ENCODE results near the gene TAOK2. TPM values are rescaled to one million over a fixed set of nuclear protein-coding genes. Genes with fewer than 3 reads are reported as not detected.

The TAOK2 gene
- polyA plus RNA-seq, 2 of the 4 experiments (the other 2 are of a cell fraction), result 13.7 to 30.8 TPM

DNA sequence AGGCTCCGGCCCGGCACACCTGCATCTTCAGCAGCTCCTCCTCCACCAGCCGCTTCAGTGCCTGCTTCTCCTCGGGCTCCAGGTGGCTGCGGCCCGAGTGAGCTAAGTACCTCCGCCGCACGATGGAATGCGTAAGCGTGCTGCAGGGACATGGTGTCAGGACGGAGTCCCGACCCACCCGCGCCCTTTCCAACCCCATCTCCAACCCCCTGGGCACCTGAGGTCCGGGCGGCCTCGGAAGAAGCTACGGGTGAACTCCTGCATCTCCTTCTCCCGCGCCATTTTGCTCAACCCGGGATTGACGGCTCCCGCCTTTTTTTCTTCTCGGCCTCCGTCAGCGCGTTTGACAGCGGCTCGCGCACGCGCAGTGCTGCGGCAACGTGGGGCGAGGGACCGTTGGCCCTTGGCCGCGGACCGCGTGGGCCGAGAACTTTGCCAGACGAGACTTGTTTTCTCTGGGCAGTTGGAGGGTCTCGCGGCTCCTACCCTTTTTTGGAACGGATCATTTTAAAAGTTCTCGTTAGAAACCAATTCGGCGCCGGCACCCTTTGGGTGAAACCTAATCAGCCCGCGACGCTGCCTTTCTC is 21.7 kb downstream of the TAOK2 start, which contains the start of gene HIRIP3:
Gene HIRIP3, minus strand, starts transcription at position 294 of the 587 bp plus-strand sequence. Its CDS starts 12 bp downstream, at position 282.
- H3K4me1 ChIP-seq, result peaks cover 14% of the 10 kb centered on the region
- ATAC-seq, result peak; percentile 58 to 72
- H3K4me2 ChIP-seq, result peak within 1 kb of the TSS; percentile 94
- WGBS (ENCODE audit: missing lambda C conversion rate), result 5% methylated on average over 42 of the region's 53 CpGs
- no peak for FAIRE-seq
- H3K4me3 ChIP-seq, result peak within 1 kb of the TSS; percentile 89
- POLR2A ChIA-PET, result interaction anchor here (0.9 to 1.6 kb wide), 3 partner anchors 22 to 96 kb away, joined by 3 to 4 read pairs (median 3); partner anchors contain the start of genes SEZ6L2 and TAOK2
- CTCF ChIA-PET, result interaction anchor here (0.8 to 6.3 kb wide), 7 partner anchors 10 to 147 kb away, joined by 3 to 39 read pairs (median 3); no protein-coding TSS in a partner anchor
- peak within 1 kb of the TSS; percentile 94 to 97 for H3K27ac ChIP-seq
- peak; percentile 86 for DNase-seq (ENCODE audit: low read depth in 1 of 2, low spot score in 1 of 2)
- TF ChIP-seq RFX5 (IDR thresholded peaks at IDR 0.05), result no peak
- TF ChIP-seq HOXB5 (CRISPR knock-in tag; IDR thresholded peaks at IDR 0.05), result 0 out of 2 replicates have a peak, but pooled peaks have one; percentile 34
- TF ChIP-seq PHF8 (IDR thresholded peaks at IDR 0.05; ENCODE audit: borderline replicate concordance, low read depth), result peak; percentile 71; the same call in 1 of the 2 replicates
- no peak for TF ChIP-seq ESRRA (IDR thresholded peaks at IDR 0.05; ENCODE audit: borderline replicate concordance, low read length)
- TF ChIP-seq HDAC2 (IDR thresholded peaks at IDR 0.05), result peak; percentile 78
- no peak for TF ChIP-seq FOXS1 (CRISPR knock-in tag; IDR thresholded peaks at IDR 0.05)
- peak; percentile 84 for TF ChIP-seq MYC (IDR thresholded peaks at IDR 0.05; ENCODE audit: borderline replicate concordance, low read length)
- TF ChIP-seq, protein P1, sequence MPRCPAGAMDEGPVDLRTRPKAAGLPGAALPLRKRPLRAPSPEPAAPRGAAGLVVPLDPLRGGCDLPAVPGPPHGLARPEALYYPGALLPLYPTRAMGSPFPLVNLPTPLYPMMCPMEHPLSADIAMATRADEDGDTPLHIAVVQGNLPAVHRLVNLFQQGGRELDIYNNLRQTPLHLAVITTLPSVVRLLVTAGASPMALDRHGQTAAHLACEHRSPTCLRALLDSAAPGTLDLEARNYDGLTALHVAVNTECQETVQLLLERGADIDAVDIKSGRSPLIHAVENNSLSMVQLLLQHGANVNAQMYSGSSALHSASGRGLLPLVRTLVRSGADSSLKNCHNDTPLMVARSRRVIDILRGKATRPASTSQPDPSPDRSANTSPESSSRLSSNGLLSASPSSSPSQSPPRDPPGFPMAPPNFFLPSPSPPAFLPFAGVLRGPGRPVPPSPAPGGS (IDR thresholded peaks at IDR 0.05), result no peak
- TF ChIP-seq, protein P2, sequence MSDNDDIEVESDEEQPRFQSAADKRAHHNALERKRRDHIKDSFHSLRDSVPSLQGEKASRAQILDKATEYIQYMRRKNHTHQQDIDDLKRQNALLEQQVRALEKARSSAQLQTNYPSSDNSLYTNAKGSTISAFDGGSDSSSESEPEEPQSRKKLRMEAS (IDR thresholded peaks at IDR 0.05), result peak; percentile 98
- no peak; the same call in 1 of the 2 replicates for TF ChIP-seq RARB (CRISPR knock-in tag; IDR thresholded peaks at IDR 0.05)
- TF ChIP-seq GATA3 (IDR thresholded peaks at IDR 0.05; ENCODE audit: borderline replicate concordance), result no peak
- TF ChIP-seq, protein P3, sequence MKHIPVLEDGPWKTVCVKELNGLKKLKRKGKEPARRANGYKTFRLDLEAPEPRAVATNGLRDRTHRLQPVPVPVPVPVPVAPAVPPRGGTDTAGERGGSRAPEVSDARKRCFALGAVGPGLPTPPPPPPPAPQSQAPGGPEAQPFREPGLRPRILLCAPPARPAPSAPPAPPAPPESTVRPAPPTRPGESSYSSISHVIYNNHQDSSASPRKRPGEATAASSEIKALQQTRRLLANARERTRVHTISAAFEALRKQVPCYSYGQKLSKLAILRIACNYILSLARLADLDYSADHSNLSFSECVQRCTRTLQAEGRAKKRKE (CRISPR knock-in tag; IDR thresholded peaks at IDR 0.05; ENCODE audit: low read depth), result peak; percentile 54; the same call in 1 of the 2 replicates
- 0 out of 2 replicates have a peak, but pooled peaks have one; percentile 47 for TF ChIP-seq TFCP2L1 (CRISPR knock-in tag; IDR thresholded peaks at IDR 0.05)
- TF ChIP-seq RNF2 (IDR thresholded peaks at IDR 0.05; ENCODE audit: borderline replicate concordance, low read depth), result no peak
- no peak for TF ChIP-seq EHMT2 (IDR thresholded peaks at IDR 0.05; ENCODE audit: low read depth)
- peak; percentile 21; the same call in 1 of the 2 replicates for TF ChIP-seq EHF (CRISPR knock-in tag; IDR thresholded peaks at IDR 0.05)
- no peak for TF ChIP-seq CHD4 (IDR thresholded peaks at IDR 0.05; ENCODE audit: borderline replicate concordance)
- no peak for TF ChIP-seq SMC3 (IDR thresholded peaks at IDR 0.05)
- TF ChIP-seq RAD21 (conservative IDR thresholded peaks at IDR 0.05 in 1 of 2, IDR thresholded peaks at IDR 0.05 in 1 of 2), result no peak
- TF ChIP-seq RCOR1 (IDR thresholded peaks at IDR 0.05; ENCODE audit: low read depth, low read length), result no peak
- TF ChIP-seq JUN (IDR thresholded peaks at IDR 0.05), result no peak; a peak in 1 of 5 replicates
- peak; percentile 72; the same call in 1 of the 2 replicates for TF ChIP-seq HOXB13 (CRISPR knock-in tag; IDR thresholded peaks at IDR 0.05; ENCODE audit: low read depth)
- TF ChIP-seq EP300 (IDR thresholded peaks at IDR 0.05), result no peak
- TF ChIP-seq, protein P4, sequence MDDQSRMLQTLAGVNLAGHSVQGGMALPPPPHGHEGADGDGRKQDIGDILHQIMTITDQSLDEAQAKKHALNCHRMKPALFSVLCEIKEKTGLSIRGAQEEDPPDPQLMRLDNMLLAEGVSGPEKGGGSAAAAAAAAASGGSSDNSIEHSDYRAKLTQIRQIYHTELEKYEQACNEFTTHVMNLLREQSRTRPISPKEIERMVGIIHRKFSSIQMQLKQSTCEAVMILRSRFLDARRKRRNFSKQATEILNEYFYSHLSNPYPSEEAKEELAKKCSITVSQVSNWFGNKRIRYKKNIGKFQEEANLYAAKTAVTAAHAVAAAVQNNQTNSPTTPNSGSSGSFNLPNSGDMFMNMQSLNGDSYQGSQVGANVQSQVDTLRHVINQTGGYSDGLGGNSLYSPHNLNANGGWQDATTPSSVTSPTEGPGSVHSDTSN (IDR thresholded peaks at IDR 0.05), result no peak
- TF ChIP-seq ZFP36 (IDR thresholded peaks at IDR 0.05; ENCODE audit: borderline replicate concordance, partially characterized antibody), result no peak
- TF ChIP-seq TP53 (CRISPR knock-in tag; IDR thresholded peaks at IDR 0.05), result 0 out of 2 replicates have a peak, but pooled peaks have one; percentile 12
- TF ChIP-seq ZC3H11A (IDR thresholded peaks at IDR 0.05), result no peak
- TF ChIP-seq SREBF2 (IDR thresholded peaks at IDR 0.05), result no peak
- no peak for TF ChIP-seq ZSCAN20 (CRISPR knock-in tag; IDR thresholded peaks at IDR 0.05)
- no peak; the same call in 1 of the 2 replicates for TF ChIP-seq POLR2A (IDR thresholded peaks at IDR 0.05; ENCODE audit: low read length)
- TF ChIP-seq, protein P5, sequence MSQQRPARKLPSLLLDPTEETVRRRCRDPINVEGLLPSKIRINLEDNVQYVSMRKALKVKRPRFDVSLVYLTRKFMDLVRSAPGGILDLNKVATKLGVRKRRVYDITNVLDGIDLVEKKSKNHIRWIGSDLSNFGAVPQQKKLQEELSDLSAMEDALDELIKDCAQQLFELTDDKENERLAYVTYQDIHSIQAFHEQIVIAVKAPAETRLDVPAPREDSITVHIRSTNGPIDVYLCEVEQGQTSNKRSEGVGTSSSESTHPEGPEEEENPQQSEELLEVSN (IDR thresholded peaks at IDR 0.05; ENCODE audit: borderline replicate concordance, low read depth), result peak; percentile 100
- no peak; the same call in 1 of the 2 replicates for TF ChIP-seq HEYL (CRISPR knock-in tag; IDR thresholded peaks at IDR 0.05)
- TF ChIP-seq CBX2 (IDR thresholded peaks at IDR 0.05; ENCODE audit: borderline replicate concordance, low read depth), result no peak
- no peak for TF ChIP-seq KDM1A (IDR thresholded peaks at IDR 0.05; ENCODE audit: low read depth)
- TF ChIP-seq NPAS2 (CRISPR knock-in tag; IDR thresholded peaks at IDR 0.05; ENCODE audit: borderline replicate concordance), result no peak
- no peak for TF ChIP-seq KDM5A (IDR thresholded peaks at IDR 0.05)
- TF ChIP-seq CEBPB (IDR thresholded peaks at IDR 0.05), result peak in 1 of 2 experiments; percentile 16; a peak in 1 of 4 replicates
- H3K9me3 ChIP-seq, result no peaks in the 10 kb centered on the region

Data from A549 (cell line).